Measurements from ENCODE around the gene SH3RF3.

DNA sequence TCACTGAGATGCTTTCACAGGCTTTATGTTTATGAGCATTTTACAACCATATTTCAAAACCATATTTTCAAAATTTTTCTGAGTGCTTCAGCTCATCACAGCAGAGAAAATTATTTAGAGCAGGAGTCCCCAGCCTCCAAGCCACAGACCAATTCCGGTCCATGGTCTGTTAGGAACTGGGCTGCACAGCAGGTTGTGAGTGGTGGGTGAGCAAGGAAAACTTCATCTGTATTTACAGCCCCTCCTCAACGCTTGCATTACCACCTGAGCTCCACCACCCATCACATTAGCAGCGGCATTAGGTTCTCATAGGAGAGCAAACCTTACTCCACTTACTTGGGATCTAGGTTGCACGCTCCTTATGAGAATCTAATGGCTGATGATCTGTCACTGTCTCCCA lies 319.2 kb downstream of the SH3RF3 start:
- TF ChIP-seq YY1 (IDR thresholded peaks at IDR 0.05; ENCODE audit: insufficient read depth, insufficient read length), result no peak
- TF ChIP-seq SUZ12 (IDR thresholded peaks at IDR 0.05; ENCODE audit: extremely low read depth, insufficient read depth, insufficient read length), result no peak

Measured in NT2/D1 (cell line).